CD4-positive, alpha-beta T cell treated with Interleukin-1 beta for 1 hour (primary cell): ENCODE results near the gene SMCR8.
"Not testable (repeated sequence)": the region's sequence is repeated elsewhere in the genome, so short reads cannot be mapped to it uniquely, and the experiment has no call there.

ENCODE experiments used
- DNase-seq, 2 donors: peaks; one replicate each; pipeline ENCODE4 v3.0.0-alpha.2; 2020 to 2022

Gene SMCR8, protein sequence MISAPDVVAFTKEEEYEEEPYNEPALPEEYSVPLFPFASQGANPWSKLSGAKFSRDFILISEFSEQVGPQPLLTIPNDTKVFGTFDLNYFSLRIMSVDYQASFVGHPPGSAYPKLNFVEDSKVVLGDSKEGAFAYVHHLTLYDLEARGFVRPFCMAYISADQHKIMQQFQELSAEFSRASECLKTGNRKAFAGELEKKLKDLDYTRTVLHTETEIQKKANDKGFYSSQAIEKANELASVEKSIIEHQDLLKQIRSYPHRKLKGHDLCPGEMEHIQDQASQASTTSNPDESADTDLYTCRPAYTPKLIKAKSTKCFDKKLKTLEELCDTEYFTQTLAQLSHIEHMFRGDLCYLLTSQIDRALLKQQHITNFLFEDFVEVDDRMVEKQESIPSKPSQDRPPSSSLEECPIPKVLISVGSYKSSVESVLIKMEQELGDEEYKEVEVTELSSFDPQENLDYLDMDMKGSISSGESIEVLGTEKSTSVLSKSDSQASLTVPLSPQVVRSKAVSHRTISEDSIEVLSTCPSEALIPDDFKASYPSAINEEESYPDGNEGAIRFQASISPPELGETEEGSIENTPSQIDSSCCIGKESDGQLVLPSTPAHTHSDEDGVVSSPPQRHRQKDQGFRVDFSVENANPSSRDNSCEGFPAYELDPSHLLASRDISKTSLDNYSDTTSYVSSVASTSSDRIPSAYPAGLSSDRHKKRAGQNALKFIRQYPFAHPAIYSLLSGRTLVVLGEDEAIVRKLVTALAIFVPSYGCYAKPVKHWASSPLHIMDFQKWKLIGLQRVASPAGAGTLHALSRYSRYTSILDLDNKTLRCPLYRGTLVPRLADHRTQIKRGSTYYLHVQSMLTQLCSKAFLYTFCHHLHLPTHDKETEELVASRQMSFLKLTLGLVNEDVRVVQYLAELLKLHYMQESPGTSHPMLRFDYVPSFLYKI

DNA sequence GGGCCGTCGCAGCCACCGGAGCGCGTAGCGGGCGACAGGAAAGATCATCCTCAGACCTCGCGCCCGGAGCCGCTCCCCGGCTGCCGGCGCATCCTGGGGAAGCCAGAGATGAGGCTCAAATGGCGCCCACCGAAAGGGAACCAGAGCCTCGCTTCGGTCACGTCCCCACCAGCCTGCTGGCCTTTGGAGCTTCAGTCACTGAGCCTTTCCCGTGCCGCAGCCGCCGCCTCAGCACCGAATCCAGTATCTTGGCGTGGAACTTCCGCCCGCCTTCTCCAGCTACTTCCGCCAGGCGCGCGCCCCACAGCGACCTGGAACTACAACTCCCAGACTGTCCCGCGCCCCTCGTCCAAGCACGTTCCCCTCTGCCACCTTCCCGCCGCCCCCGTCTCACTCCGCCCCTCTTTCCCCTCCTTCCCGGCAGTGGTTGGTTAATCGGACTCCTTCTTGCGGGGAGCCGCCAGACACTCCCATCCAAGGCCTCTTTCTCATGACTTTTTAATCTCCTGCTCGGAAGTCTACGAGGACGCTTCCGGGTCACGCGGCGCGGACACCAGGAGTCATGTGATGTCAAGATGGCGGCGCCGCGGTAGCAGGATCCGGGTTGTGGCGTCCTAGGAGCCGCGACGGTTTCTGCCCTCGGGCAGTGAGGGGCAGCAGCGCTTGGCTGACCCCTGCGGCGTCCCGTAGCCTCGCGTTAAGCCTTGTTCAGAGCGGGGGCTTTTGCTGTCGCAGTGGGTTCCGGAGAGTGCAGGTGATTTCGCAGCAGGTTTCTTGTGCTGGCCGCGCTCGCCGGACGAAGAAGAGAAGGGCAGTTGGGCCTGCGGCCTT is at the start of gene SMCR8, which contains the start of gene TOP3A:
Gene SMCR8 (plus strand): TSS at position 563 of the 831 bp plus-strand sequence. CDS start 497 bp downstream, outside the sequence.
Gene TOP3A (minus strand): TSS at position 264 of the 831 bp plus-strand sequence. CDS start 216 bp downstream, at position 48.
- peak; percentile 97 to 98 for DNase-seq

DNA sequence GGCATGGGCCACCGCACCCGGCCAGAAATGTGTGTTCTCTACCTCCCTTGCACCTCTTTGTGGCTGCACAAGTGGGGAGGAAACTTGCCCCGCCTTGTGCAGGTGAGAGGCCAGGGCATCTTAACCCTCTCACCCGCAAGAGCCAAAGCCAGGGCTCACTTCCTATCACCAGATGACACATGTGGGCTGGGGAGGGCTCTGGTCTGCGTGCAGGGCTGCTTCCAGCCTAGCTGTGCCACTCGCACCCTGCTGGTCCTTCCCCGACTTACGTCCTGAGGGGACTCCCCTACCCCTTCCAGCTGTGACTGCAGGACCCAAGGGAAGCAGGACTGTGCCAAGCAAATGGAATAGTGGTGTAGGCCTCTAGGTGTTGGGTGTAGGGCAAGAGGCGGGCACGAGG is 47.7 kb upstream of the SMCR8 start:
- no peak for DNase-seq

DNA sequence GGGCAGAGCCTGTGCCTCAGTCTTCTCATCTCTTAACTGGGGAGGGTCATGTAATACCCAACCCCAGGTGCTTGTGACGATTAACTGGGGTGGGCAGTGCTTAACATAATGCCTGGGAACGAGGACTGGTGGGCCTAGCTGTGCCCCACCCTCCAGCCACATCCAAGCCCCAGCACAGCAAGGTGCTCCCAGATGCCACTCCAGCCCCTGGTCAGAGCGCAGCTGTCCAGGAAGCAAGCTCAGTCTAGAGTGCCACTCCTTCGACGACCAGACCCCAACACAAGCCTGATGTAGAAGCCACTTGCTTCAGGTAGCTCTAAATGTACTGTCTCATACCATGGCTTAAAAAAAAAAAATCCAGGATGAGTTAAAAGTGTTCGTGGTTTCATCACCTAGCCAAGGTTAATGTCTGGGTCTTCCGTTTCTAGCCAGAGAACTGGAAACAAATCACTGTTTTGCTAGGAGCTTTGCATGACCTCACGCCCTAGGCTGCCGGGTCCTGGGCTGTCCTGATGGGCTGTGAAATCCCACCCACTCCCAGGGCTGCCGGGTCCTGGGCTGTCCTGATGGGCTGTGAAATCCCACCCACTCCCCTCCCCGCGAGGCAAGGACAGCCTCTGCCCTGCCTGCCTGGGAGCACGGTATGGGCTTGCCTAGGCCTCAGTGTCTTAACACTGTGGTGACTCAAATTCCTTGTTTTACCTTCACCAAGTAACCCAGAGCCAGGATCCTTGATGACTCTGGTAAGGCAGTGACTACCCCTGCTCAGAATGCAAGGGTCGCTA is 47.0 kb upstream of the SMCR8 start:
- DNase-seq: no peak

DNA sequence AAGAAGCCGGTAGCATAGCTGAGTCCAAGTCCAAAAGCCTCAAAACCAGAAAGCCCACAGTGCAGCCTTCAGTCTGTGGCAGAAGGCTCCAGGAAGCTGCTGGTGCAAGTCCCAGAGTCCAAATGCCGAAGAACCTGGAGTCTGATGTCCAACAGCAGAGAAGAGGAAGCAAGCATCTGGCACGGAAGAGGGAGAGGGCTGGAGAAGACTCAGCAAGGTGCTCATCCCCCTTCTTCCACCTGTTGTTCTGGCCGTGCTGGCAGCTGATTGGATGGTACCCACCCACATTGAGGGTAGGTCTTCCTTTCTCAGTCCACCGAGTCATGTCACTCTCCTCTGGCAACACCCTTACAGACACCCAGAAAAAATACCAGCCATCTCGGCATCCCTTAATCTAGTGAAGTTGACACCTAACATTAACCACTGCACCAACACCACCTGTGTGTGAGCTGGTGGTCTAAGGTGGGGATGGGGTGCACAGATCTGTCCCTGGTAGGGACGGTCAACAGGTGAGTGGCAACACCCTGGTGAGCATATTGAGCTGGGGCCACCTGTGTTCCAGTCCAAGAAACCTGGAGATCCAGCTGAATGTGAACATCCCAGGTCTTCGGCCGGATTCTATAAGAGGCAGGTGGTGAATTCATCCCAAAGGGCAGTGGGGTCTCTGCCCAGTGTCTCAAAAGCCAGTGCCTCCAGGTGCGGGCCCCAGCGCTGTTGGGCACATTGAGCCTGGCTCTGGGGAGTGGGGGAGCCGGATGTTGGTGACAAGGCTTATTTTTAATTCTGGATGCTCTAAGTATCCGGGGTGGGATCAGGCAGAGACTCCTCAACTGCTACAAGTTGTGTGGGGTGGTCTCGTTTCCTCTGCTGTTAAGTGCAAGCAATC is 44.8 kb upstream of the SMCR8 start:
- DNase-seq: no peak

DNA sequence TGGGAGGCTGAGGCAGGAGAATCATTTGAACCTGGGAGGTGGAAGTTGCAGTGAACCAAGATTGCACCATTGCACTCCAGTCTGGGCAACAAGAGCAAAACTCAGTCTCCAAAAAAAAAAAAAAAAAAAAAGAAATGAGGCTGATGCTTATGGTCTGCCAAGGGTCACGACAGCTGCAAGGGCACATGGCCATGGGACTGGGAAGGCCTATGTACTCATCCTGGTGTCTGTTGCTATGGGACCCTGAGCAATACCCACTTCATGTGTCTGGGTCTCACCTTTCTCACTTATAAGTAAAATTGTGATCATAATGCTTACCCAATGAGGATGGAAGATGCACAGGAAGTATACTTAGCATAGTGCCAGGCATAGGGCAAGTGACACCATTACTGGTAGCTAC is 38.0 kb upstream of the SMCR8 start:
- DNase-seq: no peak

DNA sequence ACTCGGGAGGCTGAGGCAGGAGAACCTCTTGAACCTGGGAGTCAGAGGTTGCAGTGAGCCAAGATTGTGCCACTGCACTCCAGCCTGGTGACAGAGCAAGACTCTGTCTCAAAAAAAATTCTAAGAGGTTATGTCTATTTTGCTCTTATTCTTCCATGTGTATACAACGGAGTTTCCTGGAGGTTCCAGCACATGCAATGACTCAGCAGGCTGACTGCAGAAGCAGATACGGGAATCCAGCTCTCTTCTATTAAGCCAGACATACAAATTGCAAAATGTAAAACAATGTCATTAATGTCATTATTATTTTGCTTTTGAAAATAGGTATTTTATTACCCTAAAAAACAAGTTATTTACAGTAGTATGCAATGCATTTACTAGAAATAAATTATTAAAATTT is 36.2 kb upstream of the SMCR8 start:
- no peak for DNase-seq

DNA sequence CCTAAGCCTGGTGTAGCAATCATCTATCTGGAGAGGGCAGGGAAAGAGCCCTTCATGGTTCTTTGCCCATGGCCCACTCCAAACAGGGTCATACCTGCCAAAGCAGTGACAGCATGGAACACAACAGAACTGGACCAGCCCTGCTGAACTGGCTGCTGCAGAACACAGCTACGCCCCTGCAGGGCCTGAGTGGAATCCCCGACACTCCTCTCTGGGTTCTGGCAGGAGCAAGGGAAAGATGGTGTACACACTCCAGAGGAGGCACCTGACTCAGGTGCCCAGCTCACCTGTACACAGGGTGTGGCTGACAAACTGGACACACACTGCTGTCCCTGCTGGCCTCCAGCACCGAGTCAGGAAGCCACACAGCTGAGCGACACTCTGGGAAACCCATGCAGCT is 34.8 kb upstream of the SMCR8 start:
- no peak for DNase-seq

DNA sequence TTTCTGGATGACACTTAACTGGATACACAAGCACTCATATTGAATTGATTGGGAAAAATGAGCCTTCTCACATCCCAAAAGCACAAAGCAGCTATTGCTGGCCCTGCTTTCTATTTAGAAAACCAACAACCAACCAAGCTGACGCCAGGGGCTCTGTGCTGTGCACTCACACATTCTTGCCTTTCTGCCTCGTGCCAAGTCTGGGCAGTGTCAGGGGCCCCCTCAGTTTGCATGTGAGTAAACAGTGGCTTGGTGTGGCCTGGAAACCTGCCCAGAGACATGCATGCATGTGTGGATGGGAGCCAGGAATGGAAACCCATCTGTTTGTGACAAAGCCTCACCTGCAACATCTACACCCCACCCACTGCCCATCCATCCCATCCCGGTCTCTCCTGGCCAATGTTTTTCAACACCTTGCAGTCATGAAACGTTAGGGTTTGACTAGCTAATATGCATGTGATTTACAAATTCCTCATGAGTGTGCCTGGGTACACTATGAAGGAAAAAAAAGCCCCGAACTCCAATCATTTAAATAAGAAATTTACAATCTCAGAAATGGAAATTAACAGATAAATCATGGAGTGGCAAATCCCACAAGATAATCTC is 34.2 kb upstream of the SMCR8 start:
- no peak for DNase-seq

DNA sequence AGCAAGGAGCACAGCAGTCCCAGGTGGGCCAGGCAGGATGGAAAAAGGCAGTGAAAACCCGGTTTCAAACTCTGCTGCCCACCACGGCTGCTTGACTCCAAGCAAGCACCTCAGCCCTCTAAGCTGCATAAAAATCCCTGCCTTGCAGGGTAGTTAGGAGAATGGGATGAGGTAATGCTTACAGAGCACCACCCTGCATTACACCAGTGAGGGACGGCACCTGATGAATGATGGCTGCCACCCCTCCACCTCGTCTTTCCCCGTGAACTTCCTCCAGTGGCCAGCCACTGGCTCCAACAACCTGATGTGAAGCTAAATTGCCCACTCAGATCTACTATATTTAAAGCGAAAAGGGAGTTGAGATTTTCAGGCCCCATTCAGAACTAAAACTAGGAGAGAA is 33.3 kb upstream of the SMCR8 start:
- DNase-seq: no peak

DNA sequence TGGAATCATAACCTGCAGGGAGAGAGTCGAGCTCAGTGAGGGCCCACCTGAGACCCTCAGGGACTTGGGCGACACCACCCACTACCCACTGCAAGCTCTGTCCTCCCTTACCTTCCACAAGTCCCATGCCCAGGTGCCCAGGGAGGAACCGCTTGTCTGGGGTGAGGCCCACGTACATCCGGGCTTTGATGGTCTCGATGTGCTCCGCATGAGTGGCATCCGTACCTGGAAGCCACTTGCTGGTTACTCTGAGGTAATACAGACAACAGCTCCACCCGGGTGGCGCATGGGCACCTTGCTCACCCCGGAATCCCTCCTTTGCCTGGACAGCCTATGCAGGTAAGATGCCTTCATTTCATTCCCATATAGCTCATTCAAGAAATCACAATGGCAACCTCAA is 29.8 kb upstream of the SMCR8 start:
- no peak for DNase-seq

DNA sequence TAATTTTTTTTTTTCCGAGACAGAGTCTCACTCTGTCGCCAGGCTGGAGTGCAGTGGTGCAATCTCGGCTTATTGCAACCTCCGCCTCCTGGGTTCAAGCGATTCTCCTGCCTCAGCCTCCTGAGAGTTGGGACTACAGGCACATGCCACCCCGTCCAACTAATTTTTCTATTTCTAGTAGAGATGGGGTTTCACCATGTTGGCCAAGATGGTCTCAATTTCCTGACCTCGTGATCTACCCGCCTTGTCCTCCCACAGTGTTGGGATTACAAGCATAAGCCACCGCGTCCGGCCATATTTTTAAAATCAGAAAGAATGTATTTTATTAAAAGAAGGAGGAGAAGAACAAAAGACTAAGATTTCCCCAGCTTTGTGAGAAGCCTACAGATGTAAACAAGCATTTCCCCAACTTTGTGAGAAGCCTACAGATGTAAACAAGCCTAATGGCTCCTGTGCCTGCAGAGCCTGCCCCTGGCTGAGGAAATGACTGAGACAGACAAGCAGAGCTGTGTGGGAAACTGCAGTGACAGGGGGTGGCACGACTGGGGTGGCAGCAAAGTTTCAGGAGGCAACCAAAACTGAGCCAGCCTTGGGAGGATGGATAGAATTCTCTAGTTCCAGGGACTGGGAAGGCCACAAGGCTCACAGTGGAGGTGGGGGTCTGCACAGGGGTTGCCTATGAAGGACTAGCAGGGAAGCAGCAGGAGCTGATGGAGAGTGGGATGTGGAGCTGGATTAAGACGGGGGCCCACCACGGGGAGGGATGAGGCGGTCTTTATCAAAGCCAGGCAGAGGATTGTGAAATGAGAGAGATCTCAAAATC is 23.2 kb upstream of the SMCR8 start:
- DNase-seq: no peak

DNA sequence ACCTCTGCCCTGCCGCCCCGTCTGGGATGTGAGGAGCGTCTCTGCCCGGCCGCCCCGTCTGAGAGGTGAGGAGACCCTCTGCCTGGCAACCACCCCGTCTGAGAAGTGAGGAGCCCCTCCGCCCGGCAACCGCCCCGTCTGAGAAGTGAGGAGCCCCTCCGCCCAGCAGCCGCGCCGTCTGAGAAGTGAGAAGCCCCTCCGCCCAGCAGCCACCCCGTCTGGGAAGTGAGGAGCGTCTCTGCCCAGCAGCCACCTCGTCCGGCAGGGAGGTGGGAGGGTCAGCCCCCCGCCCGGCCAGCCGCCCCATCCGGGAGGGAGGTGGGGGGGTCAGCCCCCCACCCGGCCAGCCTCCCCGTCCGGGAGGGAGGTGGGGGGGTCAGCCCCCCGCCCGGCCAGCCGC is 17.0 kb upstream of the SMCR8 start:
- not testable (repeated sequence) for DNase-seq

DNA sequence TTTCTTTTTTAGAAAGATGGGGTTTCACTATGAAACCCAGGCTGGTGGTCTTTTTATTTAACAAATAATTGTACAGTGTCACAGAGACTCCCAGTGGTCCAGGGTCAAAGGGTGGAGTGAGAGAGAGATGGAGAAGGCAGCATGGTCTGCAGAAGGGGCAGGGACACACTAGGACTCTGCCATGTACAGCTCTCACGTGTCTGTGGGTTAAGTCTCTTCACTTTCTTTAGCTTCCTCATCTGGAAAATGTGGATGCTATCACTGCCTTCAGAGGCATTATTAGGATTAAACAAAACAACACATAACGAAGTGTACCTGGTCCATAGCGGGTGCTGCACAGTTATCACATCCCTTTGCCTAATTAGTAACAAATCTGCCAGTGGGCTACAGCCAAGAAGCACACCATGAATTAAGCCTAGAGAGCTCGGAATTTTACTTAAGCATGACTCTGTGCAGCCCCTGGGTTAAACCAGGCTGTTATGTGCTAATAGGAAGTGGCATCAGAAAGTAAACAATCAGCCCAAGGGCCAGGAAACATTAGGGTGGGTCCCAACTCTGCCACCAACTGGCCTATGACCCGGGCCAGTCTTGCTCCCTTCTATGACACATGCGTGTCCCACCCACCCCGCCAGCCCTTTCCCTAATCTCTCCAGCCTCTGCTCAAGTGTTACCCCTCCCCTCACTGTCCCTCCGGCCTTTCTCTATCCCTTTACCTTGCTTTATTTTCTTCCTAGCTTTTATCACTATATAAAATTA is 14.2 kb upstream of the SMCR8 start:
- DNase-seq: peak in 1 of 2 donors; percentile 19

DNA sequence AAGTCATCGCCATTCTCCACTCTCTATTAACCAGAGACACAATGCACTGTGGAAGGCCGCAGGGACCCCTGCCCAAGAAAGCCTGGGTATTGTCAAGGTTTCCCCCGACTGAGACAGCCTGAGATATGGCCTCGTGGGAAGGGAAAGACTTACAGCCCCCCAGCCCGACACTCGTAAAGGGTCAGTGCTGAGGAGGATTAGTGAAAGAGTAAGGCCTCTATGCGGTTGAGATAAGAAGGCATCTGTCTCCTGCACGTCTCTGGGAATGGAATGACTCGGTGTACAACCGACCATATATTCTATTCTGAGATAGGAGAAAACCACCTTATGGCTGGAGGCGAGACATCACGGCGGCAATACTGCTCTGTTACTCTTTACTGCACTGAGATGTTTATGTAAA is 11.9 kb upstream of the SMCR8 start:
- not testable (repeated sequence) for DNase-seq

DNA sequence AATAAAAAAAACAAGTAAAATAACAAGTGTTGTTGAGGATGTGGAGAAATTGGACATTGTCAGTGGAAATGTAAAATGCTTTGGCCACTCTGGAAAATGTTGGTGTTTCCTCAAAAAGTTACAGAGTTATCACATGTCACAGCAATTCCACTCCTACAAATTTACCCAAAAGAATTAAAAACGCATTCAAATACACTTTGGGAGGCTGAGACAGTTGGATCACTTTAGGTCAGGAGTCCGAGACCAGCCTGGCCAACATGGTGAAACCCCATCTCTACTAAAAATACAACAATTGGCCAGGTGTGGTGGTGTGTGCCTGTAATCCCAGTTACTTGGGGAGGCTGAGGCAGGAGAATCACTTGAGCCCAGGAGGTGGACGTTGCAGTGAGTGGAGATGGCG is 5.9 kb upstream of the SMCR8 start:
- no peak for DNase-seq

DNA sequence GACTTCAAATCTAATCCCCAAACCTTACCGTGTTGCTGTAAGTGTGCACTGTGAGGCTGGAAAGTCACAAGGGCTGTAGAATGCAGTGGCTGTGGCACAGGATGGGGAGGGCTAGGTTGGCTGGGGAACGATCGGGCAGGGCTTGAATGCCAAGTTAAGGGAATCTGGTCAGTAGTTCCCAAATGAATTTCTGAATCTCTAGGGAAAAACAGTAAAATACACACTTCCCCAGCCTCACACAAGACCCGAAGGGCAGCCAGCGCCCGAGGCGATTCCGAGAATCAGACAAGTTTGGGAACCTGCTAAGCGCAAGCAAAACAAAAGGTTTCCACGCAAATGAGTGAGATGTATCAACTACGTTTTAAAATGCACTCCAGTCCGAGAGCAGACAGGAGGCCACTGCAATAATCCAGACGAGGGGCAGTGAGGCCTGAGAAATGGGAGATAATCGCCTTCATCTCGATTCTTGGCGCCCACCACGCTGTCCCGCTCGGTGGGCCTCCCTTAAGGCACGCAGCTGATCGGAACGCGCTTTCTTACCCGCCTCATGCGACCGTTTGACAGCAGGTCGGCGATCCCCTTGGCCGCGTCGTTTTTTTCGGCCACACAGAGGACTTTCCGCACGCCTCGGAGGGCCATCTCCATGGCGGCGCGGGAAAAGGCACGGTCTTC is 898 bp upstream of the SMCR8 start:
- no peak for DNase-seq

DNA sequence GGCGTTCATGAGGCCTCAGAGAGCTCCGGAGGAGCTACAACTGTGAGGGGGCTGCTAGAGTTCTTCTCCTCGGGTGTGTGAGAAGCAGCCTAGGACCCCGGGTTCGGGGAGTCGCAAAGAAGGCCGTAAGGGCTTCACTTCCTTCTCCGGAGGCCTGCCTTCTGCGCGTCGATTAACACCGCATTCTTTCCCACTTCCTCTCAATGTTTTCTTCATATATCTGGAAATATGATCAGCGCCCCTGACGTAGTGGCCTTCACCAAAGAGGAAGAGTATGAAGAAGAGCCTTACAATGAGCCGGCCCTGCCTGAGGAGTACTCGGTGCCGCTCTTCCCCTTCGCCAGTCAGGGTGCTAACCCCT is 449 bp downstream of the SMCR8 start:
- peak; percentile 48 to 55 for DNase-seq

DNA sequence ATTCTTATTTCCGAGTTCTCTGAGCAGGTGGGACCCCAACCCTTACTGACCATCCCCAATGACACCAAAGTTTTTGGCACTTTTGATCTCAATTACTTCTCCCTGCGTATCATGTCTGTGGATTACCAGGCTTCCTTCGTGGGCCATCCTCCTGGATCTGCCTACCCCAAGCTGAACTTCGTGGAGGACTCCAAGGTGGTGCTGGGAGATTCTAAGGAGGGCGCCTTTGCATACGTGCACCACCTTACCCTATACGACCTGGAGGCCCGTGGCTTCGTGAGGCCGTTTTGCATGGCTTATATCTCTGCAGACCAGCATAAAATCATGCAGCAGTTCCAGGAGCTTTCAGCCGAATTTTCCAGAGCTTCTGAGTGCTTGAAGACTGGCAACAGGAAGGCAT is 868 bp downstream of the SMCR8 start:
- DNase-seq: no peak
